Fibroblast of skin of left biceps (primary cell): ENCODE data around the gene EVA1B.

Source experiments
- DNase-seq, 2 experiments: peaks; one replicate each; pipeline ENCODE4 v3.0.0-alpha.2; 2013; ENCODE audit warnings: low read depth in 2 of 2

The EVA1B gene

DNA sequence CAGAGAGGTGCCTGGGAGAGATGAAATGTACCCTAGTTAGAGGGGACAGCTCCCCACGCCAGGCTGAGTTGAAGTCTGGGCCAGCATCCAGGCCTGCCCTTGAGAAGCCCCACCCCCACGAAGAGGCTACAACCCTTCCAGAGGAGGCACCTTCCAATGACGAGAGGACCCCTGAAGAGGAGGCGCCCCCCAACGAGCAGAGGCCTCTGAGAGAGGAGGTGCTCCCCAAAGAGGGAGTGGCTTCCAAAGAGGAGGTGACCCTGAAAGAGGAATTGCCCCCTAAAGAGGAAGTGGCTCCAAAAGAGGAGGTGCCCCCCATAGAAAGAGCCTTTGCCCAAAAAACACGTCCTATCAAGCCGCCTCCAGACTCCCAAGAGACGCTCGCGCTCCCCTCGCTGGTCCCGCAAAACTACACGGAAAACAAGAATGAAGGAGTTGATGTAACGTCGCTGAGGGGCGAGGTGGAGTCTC is 3.1 kb downstream of the EVA1B start:
- no peak for DNase-seq

DNA sequence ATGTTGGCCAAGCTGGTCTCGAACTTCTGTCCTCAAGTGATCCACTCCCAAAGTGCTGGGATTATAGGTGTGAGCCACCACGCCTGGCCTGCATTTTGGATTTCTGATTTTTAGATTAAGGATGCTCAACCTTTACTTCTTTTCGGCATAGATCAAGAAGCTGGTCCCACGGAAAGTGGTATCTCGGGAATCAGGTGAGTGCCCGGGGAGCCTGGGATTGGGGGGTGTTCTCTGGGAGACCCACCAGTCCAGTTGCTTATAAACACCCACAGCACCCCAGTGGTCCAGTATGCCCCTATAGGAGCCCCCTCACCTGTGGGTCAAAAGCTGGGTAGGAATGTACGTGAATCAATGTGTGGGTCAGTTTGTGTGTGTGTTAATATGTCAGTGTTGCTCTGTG is 14.0 kb downstream of the EVA1B start:
- DNase-seq, result no peak

DNA sequence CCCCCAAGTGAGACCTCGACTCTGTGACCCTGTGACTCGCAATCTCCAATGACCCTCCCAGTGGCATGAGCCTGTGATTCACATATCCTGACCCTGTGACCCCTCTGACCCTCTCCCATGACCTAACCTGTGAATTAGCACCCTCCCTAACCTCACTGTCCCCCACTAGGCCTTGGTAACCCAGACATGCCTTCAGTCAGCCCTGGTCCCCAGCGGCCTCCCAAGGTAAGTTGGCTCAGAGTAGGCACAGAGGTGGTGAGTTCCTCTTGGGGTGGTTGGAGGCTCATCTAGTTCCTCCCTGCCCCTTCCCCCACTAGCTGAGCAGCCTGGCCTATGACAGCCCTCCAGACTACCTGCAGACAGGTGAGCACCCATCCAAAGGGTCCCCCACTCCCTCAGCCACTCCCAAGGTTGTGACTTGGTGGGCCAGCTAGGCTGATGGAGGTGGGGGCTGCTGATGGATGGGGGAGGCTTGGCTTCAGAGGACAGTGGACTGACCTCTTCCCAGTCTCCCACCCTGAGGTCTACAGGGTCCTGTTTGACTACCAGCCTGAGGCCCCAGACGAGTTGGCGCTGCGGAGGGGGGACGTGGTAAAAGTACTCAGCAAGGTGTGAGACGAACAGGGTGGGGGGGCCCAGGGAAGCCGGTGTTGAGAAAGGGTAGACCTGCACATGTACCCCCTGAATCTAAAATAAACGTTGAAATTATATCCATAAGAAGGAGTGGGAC is 15.7 kb downstream of the EVA1B start:
- DNase-seq, result no peak

DNA sequence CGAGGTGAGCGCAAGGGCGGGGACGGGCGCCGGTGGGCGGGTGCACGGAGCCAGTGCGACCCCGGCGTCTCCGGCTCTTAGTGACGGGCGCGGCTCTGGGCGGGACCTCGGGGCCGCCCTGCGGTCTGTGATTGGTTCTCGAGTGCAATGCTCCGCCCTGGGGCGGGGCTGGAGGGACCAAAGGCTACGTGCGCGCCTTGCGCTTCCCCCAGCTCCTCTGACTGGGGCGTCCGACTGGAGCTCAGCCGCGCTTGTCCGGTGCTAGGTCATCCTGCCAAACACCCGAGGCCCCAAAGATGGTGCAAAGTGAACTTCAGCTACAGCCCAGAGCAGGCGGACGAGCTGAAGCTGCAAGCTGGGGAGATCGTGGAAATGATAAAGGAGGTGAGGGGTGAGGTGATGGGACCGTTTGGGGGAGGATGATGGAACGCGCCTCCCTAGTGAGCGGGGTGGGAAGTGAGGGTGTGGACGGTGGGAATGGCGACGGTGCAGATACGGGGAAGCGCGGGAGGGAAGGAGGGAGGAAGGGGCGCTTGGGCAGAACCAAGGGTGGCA is 16.5 kb downstream of the EVA1B start:
- peak; percentile 61 to 70 for DNase-seq

DNA sequence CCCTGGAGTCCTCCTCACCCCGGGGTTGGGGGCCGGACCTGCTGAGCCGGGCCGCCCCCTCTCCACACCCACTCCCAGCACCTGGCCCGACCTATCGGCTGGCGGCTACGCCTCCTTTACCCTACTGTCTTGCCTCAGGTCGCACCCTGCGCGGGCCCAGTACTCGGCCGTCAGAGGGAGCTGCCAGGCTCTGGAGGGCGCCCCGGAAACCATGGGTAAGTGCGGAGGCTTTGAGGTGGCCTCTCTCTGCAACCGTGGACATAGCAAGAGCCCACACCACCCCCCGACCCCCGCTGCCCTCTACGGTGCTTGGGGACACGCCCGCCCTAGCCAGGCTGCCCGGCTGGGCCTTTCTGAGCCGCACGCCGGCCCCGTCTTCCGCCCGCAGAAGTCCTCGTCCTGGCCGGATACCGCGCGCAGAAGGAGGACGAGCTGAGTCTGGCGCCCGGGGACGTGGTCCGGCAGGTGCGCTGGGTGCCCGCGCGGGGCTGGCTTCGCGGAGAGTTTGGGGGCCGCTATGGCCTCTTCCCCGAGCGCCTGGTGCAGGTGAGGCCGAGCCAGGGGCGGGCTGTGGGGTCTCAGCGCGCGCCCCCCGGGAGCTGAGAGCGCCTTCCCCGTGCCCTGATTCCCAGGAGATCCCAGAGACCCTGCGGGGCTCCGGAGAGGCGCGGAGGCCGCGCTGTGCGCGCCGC is 17.1 kb downstream of the EVA1B start, which contains the start of gene SH3D21:
SH3D21 (plus strand) TSS at position 159 of the 692 bp plus-strand sequence; CDS start at position 212, 53 bp downstream.
- DNase-seq, result no peak

DNA sequence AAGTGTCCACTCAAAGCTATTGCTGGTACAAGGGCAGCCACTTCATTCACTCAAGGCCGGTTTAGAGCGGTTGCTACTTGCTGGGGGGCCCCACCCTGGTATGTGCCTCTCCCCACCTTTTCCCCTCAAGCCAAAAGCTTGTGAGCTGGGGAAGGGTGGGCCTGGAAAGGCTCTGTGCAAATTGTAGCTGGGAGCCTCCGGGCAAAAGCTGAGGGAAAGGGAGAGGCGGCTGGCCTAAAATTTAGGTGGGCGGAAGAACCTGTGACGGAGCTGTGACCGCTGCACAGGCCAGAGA is 17.6 kb downstream of the EVA1B start:
- DNase-seq, result no peak

DNA sequence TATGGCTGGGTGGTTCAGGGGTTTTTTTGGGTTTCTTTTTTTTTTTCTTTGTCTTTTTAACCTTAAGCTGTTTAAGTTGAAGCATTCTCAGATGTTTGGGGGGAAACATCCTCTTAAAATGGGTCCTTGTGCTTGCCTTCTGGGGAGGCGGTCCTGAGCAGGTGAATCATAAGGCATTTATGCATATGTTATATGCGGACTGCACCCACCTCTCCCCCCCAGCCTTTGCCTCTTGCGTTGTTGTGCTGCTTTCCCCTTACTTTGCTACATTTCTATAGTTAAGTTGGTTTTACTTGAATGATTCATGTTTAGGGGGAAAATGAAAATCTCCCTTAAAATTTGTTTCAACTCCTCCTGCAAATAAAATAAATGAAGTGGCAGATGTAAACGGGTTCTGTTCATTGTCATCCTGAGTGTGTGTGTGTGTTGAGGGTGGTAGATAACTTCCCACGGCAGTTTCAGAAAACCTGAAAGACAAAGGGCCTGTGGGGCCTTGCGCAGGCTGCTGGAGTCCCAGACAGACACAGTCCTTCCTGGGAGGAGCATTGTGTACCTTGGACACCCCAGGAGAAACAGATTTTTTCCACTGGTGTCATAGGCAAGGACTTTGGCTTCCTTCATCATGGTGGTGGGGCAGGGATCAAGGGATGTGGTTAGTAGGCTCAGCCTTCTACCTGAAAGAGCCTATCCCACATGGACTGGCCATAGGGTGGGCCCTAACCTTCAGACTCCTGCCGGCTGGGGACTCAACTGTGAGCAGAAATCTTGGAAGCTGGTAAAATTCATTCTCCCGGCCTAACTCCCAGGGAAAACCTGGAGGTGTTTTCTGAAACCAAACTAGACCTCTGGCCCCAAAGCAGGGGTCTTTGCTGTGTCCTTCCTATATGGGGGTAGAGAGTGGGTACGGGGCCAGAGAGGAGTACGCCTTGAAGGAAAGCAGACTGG is 18.2 kb downstream of the EVA1B start:
- DNase-seq, result no peak

DNA sequence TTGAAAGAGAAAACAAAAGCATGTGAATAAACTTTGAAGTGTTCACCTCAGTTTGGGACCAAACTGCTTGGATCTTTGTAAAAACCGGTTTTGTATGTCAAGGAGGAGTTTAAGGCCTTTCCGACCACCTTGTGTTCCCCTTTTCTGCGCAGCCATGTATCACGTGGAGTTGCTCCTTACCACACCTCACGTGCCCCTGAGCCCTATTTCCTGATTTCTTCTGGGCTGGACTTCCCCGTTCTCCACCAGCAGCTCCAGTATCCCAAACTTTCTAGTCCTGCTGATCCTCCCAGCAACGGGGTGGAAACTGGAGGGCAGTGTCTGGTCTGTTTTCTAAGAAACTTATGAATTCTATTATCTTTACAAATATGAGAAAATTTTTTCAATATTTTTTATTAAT is 18.9 kb downstream of the EVA1B start:
- DNase-seq, result no peak

DNA sequence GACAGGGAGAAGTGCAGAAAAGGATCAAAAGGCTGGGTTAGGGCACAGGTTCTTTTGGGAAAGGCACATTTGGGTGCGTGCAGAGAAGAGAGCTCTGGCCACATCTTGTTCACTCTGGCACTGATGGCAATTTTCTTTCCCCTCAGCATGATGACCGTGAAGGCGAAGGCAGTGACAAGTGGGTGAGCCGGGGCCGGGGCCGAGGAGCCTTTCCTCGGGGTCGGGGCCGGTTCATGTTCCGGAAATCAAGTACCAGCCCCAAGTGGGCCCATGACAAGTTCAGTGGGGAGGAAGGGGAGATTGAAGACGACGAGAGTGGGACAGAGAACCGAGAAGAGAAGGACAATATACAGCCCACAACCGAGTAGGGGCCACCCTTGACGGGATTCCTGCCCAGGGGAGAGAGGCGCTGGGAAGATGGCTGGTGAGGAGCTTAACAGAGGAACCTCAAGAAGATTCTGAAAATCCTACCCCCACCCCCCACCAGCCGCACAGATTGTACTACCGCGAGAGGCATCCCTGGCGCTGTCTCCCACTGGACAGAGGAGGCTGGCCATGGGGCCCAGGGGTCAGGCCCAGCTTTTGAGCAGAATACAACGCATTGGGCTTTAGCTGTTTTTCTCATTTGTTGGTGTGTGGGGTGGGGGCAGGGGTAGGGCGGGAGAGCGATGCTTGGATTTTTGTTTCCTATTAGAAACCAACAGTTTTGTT is 19.6 kb downstream of the EVA1B start:
- DNase-seq, result no peak

DNA sequence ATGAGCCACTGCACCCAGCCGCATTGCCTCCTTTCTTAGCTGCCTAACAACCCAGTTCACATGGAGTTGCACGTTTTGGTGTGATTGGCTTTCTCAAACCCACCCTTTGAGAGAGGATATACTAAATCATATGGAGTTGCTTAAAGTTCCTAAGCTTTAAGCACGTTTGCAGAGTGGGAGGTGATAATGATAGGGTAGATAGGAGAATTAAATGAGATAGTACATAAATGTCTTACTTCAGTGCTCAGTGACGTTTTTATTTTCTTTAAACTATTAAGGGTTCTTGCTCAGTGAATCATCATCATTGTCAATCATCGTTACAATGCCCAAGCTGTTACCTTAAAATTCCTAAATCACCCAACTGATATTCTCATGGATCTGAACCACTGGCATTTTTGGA is 20.2 kb downstream of the EVA1B start:
- DNase-seq, result no peak

DNA sequence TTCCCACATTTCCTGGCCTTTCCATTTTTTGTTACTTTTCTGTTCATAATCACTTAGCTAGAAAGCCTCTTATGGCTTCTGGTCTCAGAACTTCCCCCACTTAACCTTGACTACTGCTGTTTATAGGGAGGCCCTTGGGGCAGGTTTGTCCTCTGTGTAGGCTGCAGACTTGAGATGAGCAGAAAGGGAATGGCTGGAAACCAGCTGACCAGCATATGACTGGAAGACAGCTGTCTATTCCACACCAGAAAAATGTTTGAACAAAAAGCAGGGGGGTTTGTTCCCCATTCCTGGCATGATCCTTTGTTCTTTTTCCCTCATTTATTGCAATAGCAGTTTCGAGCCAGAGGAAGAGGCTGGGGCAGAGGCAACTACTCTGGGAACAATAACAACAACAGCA is 22.2 kb downstream of the EVA1B start:
- DNase-seq, result no peak

DNA sequence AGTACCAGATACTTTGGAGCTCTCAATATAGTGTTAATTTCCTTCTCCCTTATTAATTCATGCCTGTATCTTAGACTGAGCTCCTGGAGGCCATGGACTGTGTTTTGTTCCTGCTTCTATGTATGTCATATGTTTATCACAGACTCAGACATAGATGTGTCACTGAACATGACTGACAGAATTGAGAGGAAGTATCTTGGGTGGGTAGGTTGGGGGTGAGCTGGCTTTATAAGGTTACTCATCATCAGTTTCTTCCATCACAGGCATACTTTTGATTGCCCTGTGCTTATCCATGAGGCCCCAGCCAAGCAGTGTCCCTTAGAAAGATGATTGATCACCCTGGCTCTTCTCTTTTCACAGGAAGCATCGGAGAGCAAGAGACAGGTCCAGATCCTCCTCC is 22.9 kb downstream of the EVA1B start:
- DNase-seq, result no peak

DNA sequence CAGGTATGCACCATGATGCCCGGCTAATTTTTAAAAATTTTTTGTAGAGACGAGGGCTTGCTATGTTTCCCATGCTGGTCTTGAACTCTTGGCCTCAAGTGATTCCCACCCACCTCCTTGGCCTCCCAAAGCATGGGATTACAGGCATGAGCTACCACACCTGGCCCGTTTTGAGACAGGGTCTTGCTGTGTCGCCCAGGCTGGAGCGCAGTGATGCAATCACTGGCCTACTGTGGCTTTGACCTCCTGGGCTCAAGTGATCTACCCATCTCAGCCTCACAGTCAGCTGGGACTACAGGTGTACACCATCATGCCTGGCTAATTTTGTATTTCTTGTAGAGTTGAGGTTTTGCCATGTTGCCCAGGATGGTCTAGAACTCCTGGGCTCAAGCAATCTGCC is 24.8 kb downstream of the EVA1B start:
- no peak for DNase-seq

DNA sequence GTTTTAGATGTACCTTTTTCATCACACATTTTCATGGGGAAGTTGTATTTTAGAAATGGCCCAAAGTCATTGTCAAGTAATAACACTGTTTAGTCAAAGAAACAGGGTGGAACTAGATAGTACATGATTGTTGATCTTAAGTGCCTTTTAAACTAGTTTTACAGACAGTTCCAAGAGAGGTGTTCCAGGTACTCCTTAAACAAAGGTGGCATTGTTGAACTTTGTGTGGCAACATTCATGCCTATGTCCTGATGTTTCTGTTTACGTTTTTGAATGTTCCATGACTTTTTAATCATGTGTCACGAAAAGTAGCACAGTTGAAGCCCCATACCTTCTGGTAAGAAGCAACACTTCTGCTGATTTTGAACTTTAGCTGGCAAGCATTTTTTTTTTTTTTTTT is 26.4 kb downstream of the EVA1B start:
- DNase-seq, result no peak

DNA sequence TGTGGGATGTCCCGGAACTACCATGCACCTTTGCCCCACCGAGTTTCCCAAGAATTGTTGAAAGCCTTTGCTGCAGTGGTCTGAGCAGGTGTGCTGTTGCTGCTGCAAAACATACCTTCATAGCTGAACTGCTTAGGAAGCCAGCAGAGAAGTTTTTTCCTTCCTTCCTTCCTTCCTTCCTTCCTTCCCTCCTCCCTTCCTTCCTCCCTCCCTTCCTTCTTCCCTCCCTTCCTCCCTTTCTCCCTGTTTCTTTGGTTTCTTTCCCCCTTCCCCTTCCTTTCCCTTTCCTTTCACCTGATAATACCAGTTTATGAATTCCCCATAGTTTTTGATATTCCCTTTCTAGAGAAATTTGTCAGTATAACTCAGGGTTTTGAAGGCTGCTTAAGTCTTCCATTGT is 28.1 kb downstream of the EVA1B start:
- no peak for DNase-seq

DNA sequence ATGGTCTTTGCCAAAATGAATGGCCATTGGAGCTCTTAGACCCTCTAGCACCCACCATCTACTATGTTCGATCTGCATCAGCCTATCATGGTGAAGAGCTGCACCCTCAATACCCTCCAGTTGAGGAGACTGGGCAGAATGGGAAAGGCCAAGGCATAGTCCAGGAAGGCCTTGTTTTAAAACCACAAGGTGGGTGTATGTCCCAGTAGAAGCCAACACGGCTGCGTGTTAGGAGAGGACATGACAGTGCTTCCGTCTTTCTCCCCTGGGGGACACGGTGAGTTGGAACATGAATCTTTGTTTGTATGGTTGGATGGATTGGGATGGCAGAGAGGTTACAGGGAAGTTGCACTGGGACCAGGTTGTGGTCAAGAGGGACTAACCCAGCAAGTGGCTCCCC is 35.9 kb downstream of the EVA1B start:
- DNase-seq, result no peak

DNA sequence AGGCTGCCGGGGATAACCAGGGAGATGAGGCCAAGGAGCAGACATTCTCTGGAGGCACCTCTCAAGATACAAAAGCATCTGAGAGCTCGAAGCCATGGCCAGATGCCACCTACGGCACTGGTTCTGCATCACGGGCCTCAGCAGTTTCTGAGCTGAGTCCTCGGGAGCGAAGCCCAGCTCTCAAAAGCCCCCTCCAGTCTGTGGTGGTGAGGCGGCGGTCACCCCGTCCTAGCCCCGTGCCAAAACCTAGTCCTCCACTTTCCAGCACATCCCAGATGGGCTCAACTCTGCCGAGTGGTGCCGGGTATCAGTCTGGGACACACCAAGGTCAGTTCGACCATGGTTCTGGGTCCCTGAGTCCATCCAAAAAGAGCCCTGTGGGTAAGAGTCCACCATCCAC is 36.6 kb downstream of the EVA1B start:
- DNase-seq, result no peak

DNA sequence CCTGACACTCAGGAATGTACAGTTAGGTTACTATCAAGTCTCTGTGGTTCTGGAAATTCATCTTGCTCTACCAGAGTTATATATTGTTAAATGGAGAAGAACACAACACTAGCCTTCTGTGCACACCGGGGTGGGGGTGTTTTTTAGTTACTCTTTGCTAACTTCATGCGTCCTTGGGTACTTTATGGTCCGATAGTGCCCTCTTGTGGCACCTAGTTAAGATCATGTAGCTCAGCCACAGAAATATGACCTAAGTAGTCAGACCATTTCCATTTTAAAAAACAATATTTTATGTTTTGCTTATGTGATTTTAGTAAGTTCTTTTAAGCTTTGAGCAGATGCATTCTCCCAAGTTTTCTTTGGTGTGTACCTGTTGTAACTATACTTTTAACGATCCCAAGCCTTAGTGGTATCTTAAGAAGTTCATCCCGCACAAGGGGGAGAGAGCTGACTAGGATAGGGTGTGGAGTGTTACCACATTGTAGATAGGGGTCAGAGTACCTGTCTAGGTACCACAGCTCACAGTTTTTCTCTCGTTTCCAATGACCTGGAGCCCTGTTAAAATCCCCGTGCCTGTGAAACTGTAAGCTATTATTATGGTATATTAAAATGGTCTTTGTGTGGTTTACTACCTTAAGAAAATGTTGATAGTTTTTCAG is 37.9 kb downstream of the EVA1B start:
- DNase-seq, result peak; percentile 54 to 59

DNA sequence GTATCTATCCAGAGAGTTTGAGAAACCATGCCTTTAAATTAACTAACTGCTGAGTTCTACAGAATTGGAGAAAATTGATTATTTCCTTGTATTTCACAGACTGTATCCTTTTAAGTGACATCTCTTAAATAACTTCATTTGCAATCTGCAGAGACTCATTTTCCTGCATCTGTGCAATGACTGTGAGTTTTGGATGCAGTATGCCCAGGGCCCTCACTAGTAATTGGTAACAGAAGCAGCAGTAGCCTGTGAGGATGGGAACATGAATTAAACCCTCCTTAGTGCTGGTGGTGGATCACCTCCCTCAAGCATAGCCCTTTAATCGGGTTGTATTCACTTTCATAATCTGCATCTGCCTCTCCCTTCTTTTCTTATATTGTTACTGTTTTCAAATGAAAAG is 38.9 kb downstream of the EVA1B start:
- no peak for DNase-seq

DNA sequence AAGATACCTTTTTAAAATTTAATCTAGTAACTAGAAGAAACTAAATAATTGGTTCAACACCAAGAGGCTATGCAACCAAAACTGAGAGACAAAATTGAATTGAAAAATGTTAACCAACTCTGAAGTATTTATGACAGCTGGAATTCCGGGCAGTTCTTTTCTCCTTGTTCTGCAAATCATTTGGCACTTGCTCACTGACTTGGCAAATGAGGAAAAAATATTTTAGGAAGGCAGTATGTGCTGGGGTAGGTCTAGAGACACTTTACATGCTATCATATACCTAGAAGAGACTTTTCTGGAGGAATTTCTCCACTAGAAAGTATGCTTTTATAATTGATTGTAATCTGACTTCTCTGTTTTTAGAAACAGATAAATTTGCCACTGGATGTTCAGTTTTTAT is 39.4 kb downstream of the EVA1B start:
- no peak for DNase-seq

DNA sequence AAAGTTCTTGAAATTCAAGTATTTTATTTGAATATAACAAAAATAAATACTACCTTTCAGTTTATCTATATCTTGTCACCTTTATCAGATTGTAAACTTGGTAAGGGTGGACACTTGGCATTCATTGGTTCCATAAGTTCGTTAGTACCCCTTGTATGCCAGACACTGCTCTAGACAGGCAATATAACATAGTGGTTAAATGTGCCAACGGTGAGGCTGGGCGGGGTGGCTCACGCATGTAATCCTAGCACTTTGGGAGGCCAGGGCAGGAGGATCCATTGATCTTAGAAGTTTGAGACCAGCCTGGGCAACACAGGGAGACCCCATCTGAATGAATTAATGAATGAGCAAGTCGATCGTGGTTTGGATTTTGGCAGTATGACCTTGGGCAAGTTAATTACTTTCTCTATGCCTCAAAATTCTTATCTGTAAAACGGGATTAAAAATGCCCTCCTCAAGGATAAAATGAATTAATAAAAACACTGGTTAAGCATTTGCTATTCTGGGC is 43.6 kb downstream of the EVA1B start:
- DNase-seq, result no peak
